LNCAP (cell line): ENCODE data around the gene PRPH2.

Experiments
- CTCF ChIP-seq: fragments of 450-650 bp; IDR thresholded peaks from 2 replicates; pipeline ENCODE4 v1.5.1; 2017; ENCODE audit warnings: mild to moderate bottlenecking

The PRPH2 gene

GRCh38 chr6:42762426-42762859 is 40.0 kb upstream of the PRPH2 start:
- no peak for TF ChIP-seq CTCF

GRCh38 chr6:42761287-42762067 is 39.1 kb upstream of the PRPH2 start:
- TF ChIP-seq CTCF: no peak

- TF ChIP-seq CTCF: no peak
These were observed 36.5 kb upstream of the PRPH2 start for GRCh38 chr6:42758756-42759430.

- TF ChIP-seq CTCF: no peak
These were observed 34.3 kb upstream of the PRPH2 start for GRCh38 chr6:42756722-42757121.

- TF ChIP-seq CTCF: no peak
These were observed 32.4 kb upstream of the PRPH2 start for GRCh38 chr6:42754759-42755158.

GRCh38 chr6:42751055-42751454 is 28.7 kb upstream of the PRPH2 start:
- no peak for TF ChIP-seq CTCF

GRCh38 chr6:42748203-42748898 is 26.0 kb upstream of the PRPH2 start:
- TF ChIP-seq CTCF: no peak
